HUES48 (cell line): Measurements from ENCODE around the gene TP53BP1.
A peak's percentile ranks its signal among the peaks of the same experiment; 100 is the strongest.
"Not testable (repeated sequence)": the region's sequence is repeated elsewhere in the genome, so short reads cannot be mapped to it uniquely, and the experiment has no call there.

Source experiments
- H3K27ac ChIP-seq: one replicate; pipeline ENCODE4 v1.7.0; 2013; ENCODE audit warnings: low read depth, low read length, inconsistent platforms
- H3K27me3 ChIP-seq: 2 replicates; pipeline ENCODE4 v1.6.1; 2013; ENCODE audit warnings: mild to moderate bottlenecking, low read length; ENCODE audit not compliant: control insufficient read depth, insufficient read depth
- H3K36me3 ChIP-seq: 2 replicates; pipeline ENCODE4 v1.6.1; 2013; ENCODE audit warnings: low read length; ENCODE audit not compliant: control insufficient read depth, insufficient read depth
- H3K4me1 ChIP-seq: 2 replicates; pipeline ENCODE4 v1.6.1; 2013; ENCODE audit warnings: mild to moderate bottlenecking, low read length; ENCODE audit not compliant: control insufficient read depth, insufficient read depth
- H3K4me3 ChIP-seq: 2 replicates; pipeline ENCODE4 v1.5.1; 2013; ENCODE audit warnings: mild to moderate bottlenecking, low read depth, low read length
- H3K9ac ChIP-seq: 2 replicates; pipeline ENCODE4 v1.6.1; 2013; ENCODE audit warnings: mild to moderate bottlenecking, low read depth, low read length, moderate library complexity
- H3K9me3 ChIP-seq: 2 replicates; pipeline ENCODE4 v1.6.1; 2013; ENCODE audit warnings: low read length; ENCODE audit not compliant: control insufficient read depth, insufficient read depth

The TP53BP1 gene

GRCh38 chr15:43492673-43493601, at the start of gene TP53BP1:
TSS of gene TP53BP1 (minus strand) at chr15:43493156. CDS start at chr15:43493043, 113 bp downstream.
- no peaks in the 10 kb centered on the region for H3K27me3 ChIP-seq
- peak within 1 kb of the TSS; percentile 94 for H3K9ac ChIP-seq
- H3K9me3 ChIP-seq, result no peaks in the 10 kb centered on the region
- peak within 1 kb of the TSS; percentile 95 for H3K27ac ChIP-seq
- H3K36me3 ChIP-seq, result peaks cover 38% of the 10 kb centered on the region
- H3K4me1 ChIP-seq, result peaks cover 17% of the 10 kb centered on the region
- peak within 1 kb of the TSS; percentile 94 for H3K4me3 ChIP-seq

GRCh38 chr15:43541785-43542184, 48.8 kb upstream of the TP53BP1 start:
- no peak overlapping the region for H3K9ac ChIP-seq

GRCh38 chr15:43538091-43538490, 45.1 kb upstream of the TP53BP1 start:
- no peak overlapping the region for H3K27ac ChIP-seq

More at GRCh38 chr15:43541785-43542184, 48.8 kb upstream of the TP53BP1 start:
- Histone ChIP-seq H3K9me3 (peaks cover 4% of the 10 kb centered on the region; the same call in 1 of the 2 replicates), H3K27ac (no peak overlapping the region), H3K4me1 (no peaks in the 10 kb centered on the region), H3K4me3 (no peak overlapping the region), H3K36me3 (no peaks in the 10 kb centered on the region), H3K27me3 (no peaks in the 10 kb centered on the region)

DNA sequence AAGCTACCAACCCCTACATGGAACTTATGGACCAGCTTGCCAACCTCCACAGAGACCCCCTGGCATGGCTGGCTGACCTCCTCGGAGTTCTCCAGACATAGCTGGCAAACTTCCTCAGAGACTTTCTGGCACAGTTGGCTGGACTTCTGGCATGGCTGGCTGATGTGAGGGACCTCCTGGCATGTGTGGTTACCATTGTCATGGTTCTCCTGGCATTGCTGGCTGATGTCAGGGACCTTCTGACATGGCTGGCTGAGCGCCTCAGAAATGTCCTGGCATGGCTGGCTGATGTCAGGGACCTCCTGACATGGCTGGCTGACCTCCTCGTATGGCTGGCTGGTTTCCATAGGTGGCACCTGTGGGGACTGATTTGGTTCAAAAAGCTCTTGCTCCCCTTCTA, 41.9 kb upstream of the TP53BP1 start:
- no peaks in the 10 kb centered on the region for H3K27me3 ChIP-seq
- no peak overlapping the region for H3K9ac ChIP-seq
- H3K27ac ChIP-seq, result no peak overlapping the region
- H3K9me3 ChIP-seq, result no peaks in the 10 kb centered on the region
- H3K36me3 ChIP-seq, result 0 out of 2 replicates have a peak, but pooled peaks cover 2% of the 10 kb centered on the region
- peaks cover 19% of the 10 kb centered on the region for H3K4me1 ChIP-seq
- no peak overlapping the region for H3K4me3 ChIP-seq

More at GRCh38 chr15:43538091-43538490, 45.1 kb upstream of the TP53BP1 start:
- no peaks in the 10 kb centered on the region for H3K9me3 ChIP-seq
- H3K4me3 ChIP-seq, result no peak overlapping the region
- no peak overlapping the region for H3K9ac ChIP-seq
- H3K27me3 ChIP-seq, result no peaks in the 10 kb centered on the region
- H3K4me1 ChIP-seq, result no peaks in the 10 kb centered on the region
- 0 out of 2 replicates have a peak, but pooled peaks cover 2% of the 10 kb centered on the region for H3K36me3 ChIP-seq

DNA sequence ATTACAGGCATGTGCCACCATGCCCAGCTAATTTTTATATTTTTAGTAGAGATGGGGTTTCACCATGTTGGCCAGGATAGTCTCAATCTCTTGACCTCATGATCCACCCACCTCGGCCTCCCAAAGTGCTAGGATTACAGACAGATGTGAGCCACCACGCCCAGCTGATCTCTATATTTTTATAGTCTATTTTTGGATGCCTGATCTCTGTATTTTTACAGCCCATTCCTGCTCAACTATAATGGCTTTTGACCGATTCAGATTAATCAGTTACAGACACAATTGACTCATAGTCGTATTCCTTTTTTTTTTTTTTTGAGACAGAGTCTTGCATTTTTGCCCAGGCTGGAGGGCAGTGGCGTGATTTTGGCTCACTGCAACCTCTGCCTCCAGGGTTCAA, 39.9 kb upstream of the TP53BP1 start:
- H3K9me3 ChIP-seq, H3K27ac ChIP-seq, H3K36me3 ChIP-seq, H3K9ac ChIP-seq, H3K4me3 ChIP-seq, H3K27me3 ChIP-seq: not testable (repeated sequence)
- H3K4me1 ChIP-seq, result peaks cover 19% of the 10 kb centered on the region

- Histone ChIP-seq H3K27me3 (no peaks in the 10 kb centered on the region), H3K4me1 (peaks cover 19% of the 10 kb centered on the region), H3K9ac (no peak overlapping the region), H3K36me3 (0 out of 2 replicates have a peak, but pooled peaks cover 2% of the 10 kb centered on the region), H3K4me3 (no peak overlapping the region), H3K27ac (no peak overlapping the region), H3K9me3 (no peaks in the 10 kb centered on the region)
These were observed 38.2 kb upstream of the TP53BP1 start for GRCh38 chr15:43531018-43531670.

DNA sequence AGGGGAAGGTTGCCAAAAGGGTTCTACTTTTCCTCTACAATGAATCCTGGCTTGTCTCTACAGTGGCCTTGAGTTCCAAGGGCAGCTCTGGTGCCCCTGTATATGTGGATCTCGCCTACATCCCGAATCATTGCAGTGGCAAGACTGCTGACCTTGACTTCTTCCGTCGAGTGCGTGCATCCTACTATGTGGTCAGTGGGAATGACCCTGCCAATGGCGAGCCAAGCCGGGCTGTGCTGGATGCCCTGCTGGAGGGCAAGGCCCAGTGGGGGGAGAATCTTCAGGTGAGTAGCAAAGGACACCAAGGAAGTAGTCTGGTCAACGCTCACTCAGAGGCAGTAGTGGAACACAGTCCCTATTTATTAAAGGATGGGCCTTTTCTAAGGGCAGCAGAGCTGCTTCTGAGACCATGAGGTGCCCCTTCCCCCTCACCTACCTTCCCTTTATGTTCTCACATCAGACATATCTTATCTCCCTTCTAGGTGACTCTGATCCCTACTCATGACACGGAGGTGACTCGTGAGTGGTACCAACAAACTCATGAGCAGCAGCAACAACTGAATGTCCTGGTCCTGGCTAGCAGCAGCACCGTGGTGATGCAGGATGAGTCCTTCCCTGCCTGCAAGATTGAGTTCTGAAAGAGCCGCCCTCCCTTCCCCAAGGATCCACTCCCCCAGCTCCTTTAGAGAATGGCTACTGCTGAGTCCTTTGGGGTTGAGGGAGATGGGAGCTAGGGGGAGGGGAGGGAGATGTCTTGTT, 36.8 kb upstream of the TP53BP1 start:
- Histone ChIP-seq H3K36me3 (0 out of 2 replicates have a peak, but pooled peaks cover 2% of the 10 kb centered on the region), H3K9ac (no peak overlapping the region), H3K4me1 (peaks cover 19% of the 10 kb centered on the region), H3K27ac (no peak overlapping the region), H3K9me3 (no peaks in the 10 kb centered on the region), H3K4me3 (no peak overlapping the region), H3K27me3 (no peaks in the 10 kb centered on the region)

DNA sequence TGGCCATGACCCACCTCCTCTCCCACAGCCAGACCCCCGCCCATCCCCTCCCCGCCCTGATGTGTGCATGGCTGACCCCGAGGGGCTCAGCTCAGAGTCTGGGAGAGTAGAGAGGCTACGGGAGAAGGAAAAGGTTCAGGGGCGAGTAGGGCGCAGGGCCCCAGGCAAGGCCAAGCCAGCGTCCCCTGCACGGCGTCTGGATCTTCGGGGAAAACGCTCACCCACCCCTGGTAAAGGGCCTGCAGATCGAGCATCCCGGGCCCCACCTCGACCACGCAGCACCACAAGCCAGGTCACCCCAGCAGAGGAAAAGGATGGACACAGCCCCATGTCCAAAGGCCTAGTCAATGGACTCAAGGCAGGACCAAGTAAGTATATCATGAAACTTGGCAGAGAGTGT, 36.2 kb upstream of the TP53BP1 start:
- Histone ChIP-seq H3K36me3 (0 out of 2 replicates have a peak, but pooled peaks cover under 1% of the 10 kb centered on the region), H3K4me1 (peaks cover 19% of the 10 kb centered on the region), H3K27me3 (no peaks in the 10 kb centered on the region)

DNA sequence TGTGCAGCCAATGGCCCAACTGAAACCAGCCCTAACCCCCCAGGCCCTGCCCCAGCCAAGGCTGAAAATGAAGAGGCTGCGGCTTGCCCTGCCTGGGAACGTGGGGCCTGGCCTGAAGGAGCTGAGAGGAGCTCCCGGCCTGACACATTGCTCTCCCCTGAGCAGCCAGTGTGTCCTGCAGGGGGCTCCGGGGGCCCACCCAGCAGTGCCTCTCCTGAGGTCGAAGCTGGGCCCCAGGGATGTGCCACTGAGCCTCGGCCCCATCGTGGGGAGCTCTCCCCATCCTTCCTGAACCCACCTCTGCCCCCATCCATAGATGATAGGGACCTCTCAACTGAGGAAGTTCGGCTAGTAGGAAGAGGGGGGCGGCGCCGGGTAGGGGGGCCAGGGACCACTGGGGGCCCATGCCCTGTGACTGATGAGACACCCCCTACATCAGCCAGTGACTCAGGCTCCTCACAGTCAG, 35.6 kb upstream of the TP53BP1 start:
- Histone ChIP-seq H3K4me1 (peaks cover 19% of the 10 kb centered on the region), H3K9me3 (no peaks in the 10 kb centered on the region), H3K27me3 (no peaks in the 10 kb centered on the region), H3K4me3 (no peak overlapping the region), H3K27ac (no peak overlapping the region), H3K36me3 (no peaks in the 10 kb centered on the region), H3K9ac (no peak overlapping the region)

More for the DNA sequence above, 36.2 kb upstream of the TP53BP1 start:
- Histone ChIP-seq H3K9ac (no peak overlapping the region), H3K27ac (no peak overlapping the region), H3K9me3 (no peaks in the 10 kb centered on the region), H3K4me3 (no peak overlapping the region)

GRCh38 chr15:43527802-43528541, 35.0 kb upstream of the TP53BP1 start:
- H3K36me3 ChIP-seq, result no peaks in the 10 kb centered on the region
- H3K4me3 ChIP-seq, result no peak overlapping the region
- no peaks in the 10 kb centered on the region for H3K9me3 ChIP-seq
- H3K27ac ChIP-seq, result no peak overlapping the region
- no peaks in the 10 kb centered on the region for H3K27me3 ChIP-seq
- no peak overlapping the region for H3K9ac ChIP-seq
- H3K4me1 ChIP-seq, result peaks cover 19% of the 10 kb centered on the region
